CD4-positive, alpha-beta T cell treated with Interleukin-2 at 100 ng/mL for 4 hours (primary cell): ENCODE results near the gene H1-8.

ENCODE experiments used
- DNase-seq: peaks from one replicate; pipeline ENCODE4 v3.0.0-alpha.2; 2020; ENCODE audit warnings: low spot score

The H1-8 gene

DNA sequence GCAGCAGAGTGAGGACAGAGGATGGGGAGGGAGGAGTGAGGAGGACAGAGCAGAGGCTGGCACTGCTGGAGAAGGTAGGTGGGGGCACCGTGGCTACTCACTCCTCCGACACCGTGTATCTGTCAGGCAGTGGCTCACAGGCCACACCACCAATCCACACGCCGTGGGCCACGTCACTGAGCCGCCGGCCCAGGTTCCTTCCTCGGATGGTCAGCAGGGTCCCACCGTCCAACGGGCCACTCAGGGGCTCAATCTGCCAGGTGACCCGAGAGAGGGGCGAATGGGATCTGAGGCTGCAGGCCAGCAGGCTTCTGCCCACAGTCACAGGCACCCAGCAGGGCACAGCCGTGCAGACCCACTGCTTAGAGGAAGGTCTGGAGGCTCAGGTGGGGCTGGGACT lies 30.5 kb downstream of the H1-8 start:
- DNase-seq, result no peak

GRCh38 chr3:129574206-129574605 lies 31.2 kb downstream of the H1-8 start:
- no peak for DNase-seq

- no peak for DNase-seq
Measured at GRCh38 chr3:129575233-129575996, 32.4 kb downstream of the H1-8 start.

DNA sequence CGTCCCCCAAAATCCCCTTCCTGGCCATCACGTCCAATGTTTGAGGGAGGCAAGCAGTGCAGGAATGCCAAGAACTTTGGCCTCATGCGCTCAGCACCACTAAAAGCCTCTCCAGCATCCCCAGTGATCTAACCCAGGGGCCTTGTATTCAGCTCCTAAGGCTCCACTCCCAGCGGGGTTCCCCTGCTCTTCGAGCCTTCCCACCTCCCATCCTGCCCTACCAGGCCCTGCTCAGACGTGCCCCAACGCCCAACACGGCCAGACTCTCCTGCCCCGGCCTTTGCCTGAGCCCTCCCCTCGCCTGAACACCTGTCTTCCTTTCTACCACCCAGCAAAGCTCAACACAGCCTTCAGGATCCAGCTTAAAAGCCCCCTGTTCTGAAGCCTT lies 33.0 kb downstream of the H1-8 start:
- no peak for DNase-seq

GRCh38 chr3:129576514-129577352 lies 33.8 kb downstream of the H1-8 start:
- peak; percentile 71 for DNase-seq

GRCh38 chr3:129577366-129577765 lies 34.4 kb downstream of the H1-8 start:
- DNase-seq, result no peak

DNA sequence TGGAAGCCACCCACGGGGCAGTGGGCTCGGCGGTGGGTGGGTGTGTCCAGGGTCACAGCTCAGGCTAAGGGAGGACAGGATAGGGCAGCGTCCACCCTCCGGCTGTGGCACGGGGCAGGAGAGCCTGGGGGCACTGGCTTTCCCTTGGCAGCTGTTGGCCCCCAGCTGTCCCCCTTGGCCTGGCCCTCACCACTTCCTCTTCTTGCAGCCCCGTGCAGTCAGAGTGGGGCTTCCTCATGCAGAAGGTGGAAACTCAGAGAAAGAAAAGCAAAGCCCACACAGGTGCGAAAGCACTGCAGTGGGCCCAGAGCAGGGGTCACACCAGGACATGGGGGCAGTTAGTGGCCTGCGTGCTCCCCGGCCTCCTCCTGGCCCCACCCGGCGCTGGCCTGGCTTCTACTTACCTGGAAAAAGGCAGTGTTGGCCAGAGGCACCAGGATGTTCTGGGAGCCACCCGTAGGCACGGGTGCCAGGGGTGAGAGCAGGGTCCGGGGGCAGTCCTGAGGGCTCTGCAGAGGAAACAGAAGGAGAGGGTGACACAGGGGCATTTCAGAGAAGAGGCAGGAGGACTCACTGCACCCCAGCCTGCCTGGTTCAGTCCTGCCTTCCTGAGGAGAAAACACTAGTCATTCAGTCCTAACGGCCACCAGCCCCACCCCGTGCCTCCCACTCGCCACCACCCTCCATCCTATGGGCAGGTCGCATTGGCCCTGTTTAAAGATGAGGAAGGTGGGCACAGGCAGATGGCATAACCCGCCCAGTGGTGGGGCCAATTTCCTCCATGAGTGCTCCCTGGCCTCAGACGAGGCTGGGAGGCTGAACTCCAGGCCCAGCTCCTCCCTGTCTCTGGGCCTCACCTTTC lies 35.2 kb downstream of the H1-8 start:
- no peak for DNase-seq

- no peak for DNase-seq
Measured at GRCh38 chr3:129579991-129580390, 37.0 kb downstream of the H1-8 start.

GRCh38 chr3:129581623-129582022 lies 38.6 kb downstream of the H1-8 start:
- no peak for DNase-seq

- DNase-seq, result no peak
Measured at GRCh38 chr3:129582799-129583198, 39.8 kb downstream of the H1-8 start.

- DNase-seq, result no peak
Measured at GRCh38 chr3:129583289-129583688, 40.3 kb downstream of the H1-8 start.

GRCh38 chr3:129584631-129585030 lies 41.7 kb downstream of the H1-8 start:
- DNase-seq, result no peak

- DNase-seq, result no peak
Measured at GRCh38 chr3:129585949-129586657, 43.1 kb downstream of the H1-8 start.

DNA sequence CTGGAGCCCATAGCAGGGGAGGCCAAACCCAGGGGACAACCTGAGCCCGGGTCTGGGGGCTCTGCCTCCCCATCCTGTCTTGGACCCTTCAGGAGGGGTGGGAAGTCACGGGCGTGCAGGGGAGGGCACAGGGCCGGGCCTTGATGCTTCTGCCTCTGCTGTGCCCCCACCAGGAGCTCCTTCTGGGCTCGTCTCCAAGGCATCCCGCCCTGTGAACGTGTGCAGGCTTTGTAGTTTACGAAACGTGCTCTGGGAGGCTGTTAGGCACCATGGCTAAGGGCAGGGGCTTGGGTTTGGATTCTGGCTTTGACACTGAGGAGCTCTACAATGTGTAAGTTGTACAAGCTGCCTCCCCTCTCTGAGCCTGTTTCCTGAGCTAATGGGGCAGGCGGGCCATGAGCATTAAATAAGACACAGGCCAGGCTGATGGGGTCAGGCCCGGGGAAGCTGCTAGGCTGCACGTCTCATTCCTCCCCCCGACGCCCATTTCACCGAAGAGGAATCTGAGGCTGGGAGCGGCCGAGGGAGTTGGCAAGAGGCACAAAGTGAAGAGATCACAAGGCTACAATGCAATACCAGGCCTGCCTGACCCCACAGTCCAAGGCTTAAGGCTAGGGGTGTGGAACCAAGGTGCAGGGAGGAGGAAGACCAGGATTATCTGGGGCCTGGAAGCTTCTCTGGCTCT lies 43.9 kb downstream of the H1-8 start:
- no peak for DNase-seq

GRCh38 chr3:129587566-129588210 lies 44.7 kb downstream of the H1-8 start:
- DNase-seq, result no peak

DNA sequence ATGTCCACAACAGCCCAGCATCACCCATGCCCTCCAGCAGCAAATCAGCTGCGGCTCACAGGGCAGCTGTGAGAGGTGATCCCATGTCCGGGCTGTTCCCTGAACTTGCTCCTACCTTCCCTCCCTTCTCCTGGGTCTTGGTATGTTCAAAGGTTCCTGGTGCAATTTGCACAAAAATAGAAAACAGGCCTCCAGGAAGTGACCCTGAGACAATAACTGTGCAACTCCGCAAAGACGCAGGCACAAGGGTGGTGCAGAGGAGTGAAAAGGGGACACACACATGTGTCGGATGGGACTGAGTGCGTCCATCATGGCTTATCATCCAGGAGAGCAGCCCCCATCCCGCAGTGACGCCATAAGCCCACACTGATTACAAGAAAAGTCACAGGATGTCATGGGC lies 47.2 kb downstream of the H1-8 start:
- no peak for DNase-seq

GRCh38 chr3:129591932-129592331 lies 49.0 kb downstream of the H1-8 start:
- DNase-seq, result no peak

DNA sequence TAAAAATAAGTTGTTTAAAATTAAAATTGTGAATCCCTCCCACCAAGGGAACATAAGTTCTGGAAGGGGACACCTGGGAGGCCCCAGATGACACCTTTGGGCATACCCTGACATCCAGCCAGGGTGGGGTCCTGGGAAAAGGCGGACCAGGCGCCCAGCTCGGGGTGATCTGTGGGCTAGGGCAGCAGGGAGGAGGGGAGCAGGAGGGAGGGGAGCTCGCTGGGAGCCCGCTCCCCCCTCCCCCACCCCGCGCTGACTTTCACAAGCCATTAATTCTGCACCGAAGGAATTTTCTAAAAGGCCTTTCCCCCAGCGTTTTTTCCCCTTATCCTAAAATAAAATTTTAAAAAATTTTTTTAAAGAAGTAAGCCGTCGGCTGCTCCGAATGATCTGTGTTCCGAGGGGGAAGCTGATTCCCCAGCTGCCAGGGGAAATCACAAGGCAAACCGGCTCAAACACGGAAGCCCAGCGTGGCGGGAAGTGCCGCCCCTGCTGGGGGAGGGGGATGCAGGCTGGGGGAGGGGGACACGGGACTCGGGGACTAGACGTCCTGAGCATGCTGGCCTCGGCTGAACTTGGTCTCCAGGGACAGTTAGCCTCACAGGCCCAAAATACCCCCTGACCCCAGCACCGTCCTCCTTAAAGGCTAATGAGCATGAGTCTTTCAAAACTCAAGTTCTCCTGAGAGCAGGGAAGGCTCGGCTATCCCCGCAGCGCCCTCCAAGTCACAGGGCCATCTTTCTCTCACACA lies 49.6 kb downstream of the H1-8 start:
- DNase-seq, result no peak

GRCh38 chr3:129593230-129593594 lies 50.2 kb downstream of the H1-8 start:
- DNase-seq, result no peak
